ENCODE measurements around the gene STK10. TPM values are rescaled to one million over a fixed set of nuclear protein-coding genes. Genes with fewer than 3 reads are reported as not detected.

The STK10 gene
- total RNA-seq, 4 donors from 2014 or later, result 3.3 to 24.6 (median 13.4) TPM

DNA sequence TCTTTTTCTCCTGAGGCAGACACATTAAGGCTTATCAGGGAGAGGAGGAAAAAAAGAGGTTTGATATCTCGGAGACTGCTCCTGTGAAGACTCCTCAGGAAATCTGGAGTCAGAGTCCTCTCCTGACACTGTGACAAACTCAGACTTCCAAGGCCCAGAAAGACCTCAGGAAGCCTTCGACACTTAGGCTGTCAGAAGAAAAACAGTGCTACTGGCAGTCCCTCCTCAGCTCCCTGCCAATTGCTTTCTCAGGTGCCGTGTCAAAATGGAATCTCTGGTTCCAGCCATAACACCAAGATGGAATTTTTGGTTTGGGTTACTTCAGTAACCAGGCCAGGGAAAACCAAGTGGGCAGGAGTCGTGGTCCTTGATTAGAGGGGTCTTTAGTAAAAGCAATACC, 4.1 kb downstream of the STK10 start:
- no peak overlapping the region for H3K27ac ChIP-seq
- H3K36me3 ChIP-seq, result no peaks in the 10 kb centered on the region
- H3K4me3 ChIP-seq, result no peak overlapping the region
- no peaks in the 10 kb centered on the region for H3K4me1 ChIP-seq
- H3K27me3 ChIP-seq, result no peaks in the 10 kb centered on the region
- H3K9me3 ChIP-seq, result no peaks in the 10 kb centered on the region
- intact Hi-C loops (cut with DNase I; ENCODE audit: low total_unique reads), result no loop called here
- DNase-seq, result no peak
- TF ChIP-seq, protein P1, sequence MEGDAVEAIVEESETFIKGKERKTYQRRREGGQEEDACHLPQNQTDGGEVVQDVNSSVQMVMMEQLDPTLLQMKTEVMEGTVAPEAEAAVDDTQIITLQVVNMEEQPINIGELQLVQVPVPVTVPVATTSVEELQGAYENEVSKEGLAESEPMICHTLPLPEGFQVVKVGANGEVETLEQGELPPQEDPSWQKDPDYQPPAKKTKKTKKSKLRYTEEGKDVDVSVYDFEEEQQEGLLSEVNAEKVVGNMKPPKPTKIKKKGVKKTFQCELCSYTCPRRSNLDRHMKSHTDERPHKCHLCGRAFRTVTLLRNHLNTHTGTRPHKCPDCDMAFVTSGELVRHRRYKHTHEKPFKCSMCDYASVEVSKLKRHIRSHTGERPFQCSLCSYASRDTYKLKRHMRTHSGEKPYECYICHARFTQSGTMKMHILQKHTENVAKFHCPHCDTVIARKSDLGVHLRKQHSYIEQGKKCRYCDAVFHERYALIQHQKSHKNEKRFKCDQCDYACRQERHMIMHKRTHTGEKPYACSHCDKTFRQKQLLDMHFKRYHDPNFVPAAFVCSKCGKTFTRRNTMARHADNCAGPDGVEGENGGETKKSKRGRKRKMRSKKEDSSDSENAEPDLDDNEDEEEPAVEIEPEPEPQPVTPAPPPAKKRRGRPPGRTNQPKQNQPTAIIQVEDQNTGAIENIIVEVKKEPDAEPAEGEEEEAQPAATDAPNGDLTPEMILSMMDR (IDR thresholded peaks at IDR 0.05), result no peak
- TF ChIP-seq POLR2A (IDR thresholded peaks at IDR 0.05), result no peak

GRCh38 chr5:172182291-172182690, 5.7 kb downstream of the STK10 start:
- H3K36me3 ChIP-seq, result no peaks in the 10 kb centered on the region
- H3K4me1 ChIP-seq, result no peaks in the 10 kb centered on the region
- H3K9me3 ChIP-seq, result no peaks in the 10 kb centered on the region
- no peak for DNase-seq
- no peaks in the 10 kb centered on the region for H3K27me3 ChIP-seq
- no peak overlapping the region for H3K4me3 ChIP-seq
- intact Hi-C loops (cut with DNase I; ENCODE audit: low total_unique reads), result no loop called here
- TF ChIP-seq, protein P1 (IDR thresholded peaks at IDR 0.05), result no peak
- TF ChIP-seq POLR2A (IDR thresholded peaks at IDR 0.05), result no peak
- H3K27ac ChIP-seq, result no peak overlapping the region

DNA sequence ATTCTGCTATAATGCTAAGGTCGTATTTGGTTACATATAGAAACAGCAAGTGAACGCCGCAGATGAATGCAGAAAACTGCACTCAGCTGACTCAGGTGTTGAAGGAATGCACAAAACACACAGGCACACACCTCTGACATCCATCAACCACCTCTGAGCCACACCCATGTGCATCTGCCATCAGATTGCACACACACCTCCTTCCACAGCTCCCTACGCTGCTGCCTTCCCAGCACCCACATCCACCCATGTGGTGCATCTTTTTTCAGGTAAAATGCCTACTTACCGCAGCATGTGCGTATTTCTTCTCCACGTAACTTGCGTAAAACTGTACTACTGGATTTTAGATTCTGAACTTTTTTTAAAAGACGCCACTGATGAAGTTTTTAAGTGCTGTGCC, 7.1 kb downstream of the STK10 start:
- no peaks in the 10 kb centered on the region for H3K36me3 ChIP-seq
- no peaks in the 10 kb centered on the region for H3K4me1 ChIP-seq
- TF ChIP-seq, protein P1 (IDR thresholded peaks at IDR 0.05), result no peak
- TF ChIP-seq POLR2A (IDR thresholded peaks at IDR 0.05), result no peak
- intact Hi-C loops (cut with DNase I; ENCODE audit: low total_unique reads), result no loop called here
- no peaks in the 10 kb centered on the region for H3K9me3 ChIP-seq
- DNase-seq, result no peak
- no peak overlapping the region for H3K27ac ChIP-seq
- H3K27me3 ChIP-seq, result no peaks in the 10 kb centered on the region
- H3K4me3 ChIP-seq, result no peak overlapping the region

DNA sequence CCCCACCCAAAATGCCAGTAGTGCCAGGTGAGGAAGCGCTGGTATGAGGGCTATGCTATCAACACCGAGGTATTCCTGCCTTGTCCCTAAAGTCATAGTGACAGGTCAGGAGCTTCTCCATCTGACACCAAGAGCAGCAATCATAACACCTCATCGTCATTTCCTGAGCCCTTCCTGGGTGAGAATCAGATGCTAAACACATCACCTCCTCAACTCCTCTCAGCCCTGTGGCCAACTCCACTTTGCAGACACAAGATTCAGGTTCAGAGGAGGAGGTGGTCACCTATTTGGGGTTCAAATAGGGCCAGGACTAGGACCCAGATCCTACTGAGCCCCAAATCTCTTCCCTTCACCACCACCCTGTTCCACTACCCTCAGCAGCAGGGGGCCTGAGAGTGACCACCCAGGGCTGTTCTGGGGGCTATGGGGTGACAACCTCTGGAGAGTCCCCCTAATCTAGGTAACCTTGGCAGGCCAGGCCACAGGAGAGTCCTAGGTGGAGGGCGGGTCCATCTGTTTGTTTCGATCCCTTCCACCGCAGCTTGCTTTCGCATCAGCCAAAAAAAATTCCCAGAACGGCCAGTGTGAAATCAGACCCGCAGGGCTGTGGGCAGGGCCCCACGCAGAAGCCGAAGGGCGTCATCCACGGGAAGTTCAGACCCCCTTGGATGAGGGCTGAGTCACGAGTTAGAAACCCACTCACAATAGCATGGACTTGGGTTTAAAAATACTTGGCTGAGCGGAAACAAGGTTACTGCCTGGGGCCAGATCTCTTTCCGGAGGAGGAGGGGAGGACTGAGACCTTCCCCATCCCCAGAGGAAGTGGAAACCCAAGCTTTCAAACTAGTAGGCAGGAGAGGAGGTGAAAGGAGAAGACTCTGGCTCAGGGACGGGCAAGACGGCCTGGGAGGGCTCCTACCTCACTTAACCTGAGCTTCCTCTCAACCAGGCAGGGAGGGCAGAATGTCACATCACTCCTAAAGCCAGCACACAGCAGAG, 8.7 kb downstream of the STK10 start:
- no peaks in the 10 kb centered on the region for H3K36me3 ChIP-seq
- no peak for DNase-seq
- no peaks in the 10 kb centered on the region for H3K4me1 ChIP-seq
- no peaks in the 10 kb centered on the region for H3K27me3 ChIP-seq
- no peaks in the 10 kb centered on the region for H3K9me3 ChIP-seq
- peak overlapping the region in 1 of 2 donors; percentile 2 for H3K27ac ChIP-seq
- no peak overlapping the region for H3K4me3 ChIP-seq
- intact Hi-C loops (cut with DNase I; ENCODE audit: low total_unique reads), result no loop called here
- TF ChIP-seq, protein P1 (IDR thresholded peaks at IDR 0.05), result no peak
- TF ChIP-seq POLR2A (IDR thresholded peaks at IDR 0.05), result no peak

DNA sequence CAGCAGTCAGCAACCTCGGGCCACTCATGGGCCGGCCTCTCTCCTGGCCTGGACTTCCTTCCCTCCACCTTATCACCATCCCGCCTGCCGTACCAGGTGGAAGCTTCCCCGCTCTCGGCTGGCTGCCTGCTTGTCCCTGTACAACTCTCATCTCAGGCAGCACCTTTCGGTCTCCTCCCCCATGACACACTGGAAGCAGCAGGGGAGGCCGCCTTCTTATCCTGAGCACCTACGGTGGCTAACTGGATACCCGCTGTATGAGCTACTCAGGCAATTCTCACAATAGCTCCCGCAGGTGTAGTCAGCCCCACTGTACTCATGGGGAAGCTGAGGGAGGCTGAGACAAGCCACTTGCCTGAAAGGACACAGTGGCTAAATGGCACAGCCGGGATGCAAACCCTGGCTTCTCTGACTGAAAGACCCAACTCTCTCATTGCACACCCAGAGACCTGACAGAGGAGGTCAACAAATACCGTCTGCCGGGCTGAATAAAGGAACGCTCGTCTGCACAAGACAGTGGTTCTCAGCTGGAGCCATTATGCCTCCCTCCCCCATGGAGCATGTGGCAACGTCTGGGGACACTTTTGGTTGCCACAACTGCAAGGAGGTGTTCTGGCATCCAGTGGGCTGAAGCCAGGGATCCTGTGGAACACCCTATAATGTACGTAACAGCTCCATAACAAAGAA, 9.6 kb downstream of the STK10 start:
- Histone ChIP-seq H3K36me3 (no peaks in the 10 kb centered on the region), H3K4me1 (no peaks in the 10 kb centered on the region), H3K27me3 (no peaks in the 10 kb centered on the region), H3K27ac (no peak overlapping the region), H3K4me3 (no peak overlapping the region), H3K9me3 (no peaks in the 10 kb centered on the region)
- intact Hi-C loops (cut with DNase I; ENCODE audit: low total_unique reads), result no loop called here
- DNase-seq, result no peak
- TF ChIP-seq, protein P1 (IDR thresholded peaks at IDR 0.05), result no peak
- no peak for TF ChIP-seq POLR2A (IDR thresholded peaks at IDR 0.05)
